HG02870 (cell line): ENCODE measurements around the gene POLD3.

Source experiments
- ATAC-seq: cut with Tn5 transposase; IDR thresholded peaks from one replicate; pipeline ENCODE4 v1.9.1; 2021; ENCODE audit warnings: mild to moderate bottlenecking, moderate library complexity; ENCODE audit not compliant: unreplicated experiment

Gene POLD3

GRCh38 chr11:74592441-74593362 is at the start of gene POLD3:
Gene POLD3 (plus strand): TSS chr11:74592582. CDS start chr11:74592659, 77 bp downstream.
- ATAC-seq, result peak; percentile 95

- no peak for ATAC-seq
Measured at GRCh38 chr11:74543991-74544390, 48.4 kb upstream of the POLD3 start.

GRCh38 chr11:74546752-74547151 is 45.6 kb upstream of the POLD3 start:
- ATAC-seq, result no peak

GRCh38 chr11:74550991-74551753 is 41.2 kb upstream of the POLD3 start:
- no peak for ATAC-seq

- ATAC-seq, result no peak
Measured at GRCh38 chr11:74551754-74552145, 40.6 kb upstream of the POLD3 start.

GRCh38 chr11:74557526-74557925 is 34.9 kb upstream of the POLD3 start:
- ATAC-seq, result no peak

GRCh38 chr11:74559110-74559933 is 33.1 kb upstream of the POLD3 start:
- ATAC-seq, result no peak

GRCh38 chr11:74559934-74560309 is 32.5 kb upstream of the POLD3 start:
- ATAC-seq, result no peak

- no peak for ATAC-seq
Measured at GRCh38 chr11:74566146-74566960, 26.0 kb upstream of the POLD3 start.

GRCh38 chr11:74568028-74568427 is 24.4 kb upstream of the POLD3 start:
- no peak for ATAC-seq

- no peak for ATAC-seq
Measured at GRCh38 chr11:74570266-74571061, 21.9 kb upstream of the POLD3 start.

GRCh38 chr11:74571062-74571399 is 21.4 kb upstream of the POLD3 start:
- ATAC-seq, result no peak

- ATAC-seq, result no peak
Measured at GRCh38 chr11:74572349-74572748, 20.0 kb upstream of the POLD3 start.

- no peak for ATAC-seq
Measured at GRCh38 chr11:74574563-74574962, 17.8 kb upstream of the POLD3 start.

GRCh38 chr11:74575999-74576398 is 16.4 kb upstream of the POLD3 start:
- ATAC-seq, result no peak

GRCh38 chr11:74577181-74577580 is 15.2 kb upstream of the POLD3 start:
- no peak for ATAC-seq

GRCh38 chr11:74577624-74578396 is 14.6 kb upstream of the POLD3 start:
- no peak for ATAC-seq

GRCh38 chr11:74579577-74580270 is 12.7 kb upstream of the POLD3 start:
- no peak for ATAC-seq
